T-helper 1 cell treated with Interleukin-12 subunit alpha and Interleukin-12 subunit beta and Interleukin-4 antibody, amounts not matched to agents 30 μg/mL and 1 μg/mL, for 36 hours (primary cell): Measurements from ENCODE around the gene RANGAP1.
"Not testable (repeated sequence)": the region's sequence is repeated elsewhere in the genome, so short reads cannot be mapped to it uniquely, and the experiment has no call there.

Experiments used
- H3K27ac Mint-ChIP-seq: one replicate; pipeline ENCODE4 v1.8.0; 2021; ENCODE audit warnings: mild to moderate bottlenecking, mixed read lengths
- H3K27me3 Mint-ChIP-seq: one replicate; pipeline ENCODE4 v1.8.0; 2021; ENCODE audit warnings: low read depth, mixed read lengths
- H3K36me3 Mint-ChIP-seq: one replicate; pipeline ENCODE4 v1.8.0; 2021; ENCODE audit warnings: low read depth, mixed read lengths
- H3K4me1 Mint-ChIP-seq: one replicate; pipeline ENCODE4 v1.8.0; 2021; ENCODE audit warnings: low read depth, mixed read lengths
- H3K4me3 Mint-ChIP-seq: one replicate; pipeline ENCODE4 v1.8.0; 2021; ENCODE audit warnings: mild to moderate bottlenecking, moderate library complexity, mixed read lengths
- H3K9me3 Mint-ChIP-seq: one replicate; pipeline ENCODE4 v1.8.0; 2021; ENCODE audit warnings: mixed read lengths

RANGAP1 gene

GRCh38 chr22:41308544-41308947 is 22.6 kb upstream of the RANGAP1 start:
- peaks cover 28% of the 10 kb centered on the region for H3K4me1 Mint-ChIP-seq
- no peak overlapping the region for H3K27ac Mint-ChIP-seq
- H3K27me3 Mint-ChIP-seq = no peaks in the 10 kb centered on the region
- peaks cover 19% of the 10 kb centered on the region for H3K36me3 Mint-ChIP-seq
- no peaks in the 10 kb centered on the region for H3K9me3 Mint-ChIP-seq
- no peak overlapping the region for H3K4me3 Mint-ChIP-seq

DNA sequence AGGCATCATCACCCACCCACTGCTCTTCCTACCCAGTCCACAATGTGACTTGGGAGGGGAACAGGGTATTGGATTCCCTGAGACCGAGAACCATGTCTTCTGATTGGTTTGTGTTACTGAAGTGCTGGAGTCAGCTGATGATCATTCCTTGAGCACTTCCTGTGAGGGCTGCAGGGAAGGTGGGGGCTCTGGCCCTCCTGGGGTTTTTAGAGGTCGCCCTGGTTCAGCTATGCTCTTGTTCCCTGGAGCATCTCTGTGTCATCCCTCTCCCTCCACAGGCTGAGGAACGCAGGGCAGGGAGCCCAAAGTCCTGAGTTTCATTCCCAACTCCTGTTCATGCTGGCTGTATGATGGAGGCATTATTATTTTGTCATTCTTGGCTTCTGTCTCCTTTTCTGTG is 22.1 kb upstream of the RANGAP1 start:
- Mint-ChIP-seq H3K4me3 (no peak overlapping the region), H3K36me3 (peaks cover 19% of the 10 kb centered on the region), H3K4me1 (peaks cover 33% of the 10 kb centered on the region), H3K27ac (no peak overlapping the region), H3K27me3 (no peaks in the 10 kb centered on the region), H3K9me3 (no peaks in the 10 kb centered on the region)

DNA sequence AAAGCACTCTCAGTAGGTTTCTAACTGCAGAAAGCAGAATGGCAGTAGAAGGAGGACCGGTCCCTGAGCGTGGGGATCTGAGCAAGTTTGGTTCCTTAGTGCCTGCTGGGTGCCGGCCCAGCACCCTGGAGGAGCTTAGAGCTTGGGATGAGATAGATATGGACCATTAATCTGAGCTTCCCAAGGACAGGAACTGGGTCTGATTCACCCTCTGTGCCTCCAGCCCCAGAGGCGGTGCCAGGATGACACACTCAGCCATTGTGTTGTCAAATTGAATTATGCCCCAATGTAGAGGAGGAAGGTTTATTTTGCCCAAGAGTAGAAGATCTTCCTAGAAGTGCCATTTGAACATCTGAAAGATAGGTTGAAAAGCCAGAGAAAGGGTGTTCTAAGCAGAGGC is 19.7 kb upstream of the RANGAP1 start:
- H3K27ac Mint-ChIP-seq = peak overlapping the region; percentile 17
- no peaks in the 10 kb centered on the region for H3K9me3 Mint-ChIP-seq
- peaks cover 35% of the 10 kb centered on the region for H3K4me1 Mint-ChIP-seq
- H3K27me3 Mint-ChIP-seq = no peaks in the 10 kb centered on the region
- H3K4me3 Mint-ChIP-seq = no peak overlapping the region
- H3K36me3 Mint-ChIP-seq = peaks cover 19% of the 10 kb centered on the region

DNA sequence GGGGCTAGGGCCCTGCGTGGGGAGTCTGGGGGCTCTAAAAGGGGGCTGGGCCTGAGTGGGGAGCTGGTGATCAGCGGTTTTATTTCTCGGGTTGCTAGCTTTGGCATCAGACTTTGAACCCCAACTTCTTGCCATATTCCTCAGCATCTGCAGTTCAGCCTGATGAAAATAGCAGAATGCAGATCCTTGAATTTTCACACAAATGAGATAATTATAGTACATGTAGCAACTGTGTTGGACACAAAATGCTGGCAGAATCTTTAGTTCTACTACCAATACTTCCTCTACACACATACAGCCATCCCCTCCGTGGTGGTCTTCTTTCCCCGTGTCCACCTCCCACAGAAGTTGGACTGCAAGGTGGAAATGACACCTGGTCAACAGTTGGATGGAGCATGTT is 16.8 kb upstream of the RANGAP1 start:
- Mint-ChIP-seq H3K4me3 (peak overlapping the region; percentile 70), H3K4me1 (peaks cover 36% of the 10 kb centered on the region), H3K9me3 (no peaks in the 10 kb centered on the region), H3K36me3 (peaks cover 10% of the 10 kb centered on the region), H3K27me3 (no peaks in the 10 kb centered on the region), H3K27ac (peak overlapping the region; percentile 60)

GRCh38 chr22:41302021-41302767 is 16.2 kb upstream of the RANGAP1 start:
- Mint-ChIP-seq H3K27ac (peak overlapping the region; percentile 60), H3K4me3 (peak overlapping the region; percentile 70), H3K36me3 (peaks cover 4% of the 10 kb centered on the region), H3K27me3 (no peaks in the 10 kb centered on the region), H3K9me3 (no peaks in the 10 kb centered on the region), H3K4me1 (peaks cover 32% of the 10 kb centered on the region)

GRCh38 chr22:41301085-41302020 is 15.4 kb upstream of the RANGAP1 start, which contains the start of gene ZC3H7B:
TSS of gene ZC3H7B (plus strand) at chr22:41301525. CDS start at chr22:41320661, 19,136 bp downstream.
- H3K36me3 Mint-ChIP-seq = peaks cover 3% of the 10 kb centered on the region
- H3K9me3 Mint-ChIP-seq = no peaks in the 10 kb centered on the region
- H3K4me1 Mint-ChIP-seq = peaks cover 34% of the 10 kb centered on the region
- H3K4me3 Mint-ChIP-seq = peak within 1 kb of the TSS; percentile 70
- H3K27me3 Mint-ChIP-seq = no peaks in the 10 kb centered on the region
- H3K27ac Mint-ChIP-seq = peak within 1 kb of the TSS; percentile 78

- Mint-ChIP-seq H3K4me3 (peak overlapping the region; percentile 63), H3K27ac (peak overlapping the region; percentile 78)
These were observed 14.7 kb upstream of the RANGAP1 start for GRCh38 chr22:41300661-41301060.

DNA sequence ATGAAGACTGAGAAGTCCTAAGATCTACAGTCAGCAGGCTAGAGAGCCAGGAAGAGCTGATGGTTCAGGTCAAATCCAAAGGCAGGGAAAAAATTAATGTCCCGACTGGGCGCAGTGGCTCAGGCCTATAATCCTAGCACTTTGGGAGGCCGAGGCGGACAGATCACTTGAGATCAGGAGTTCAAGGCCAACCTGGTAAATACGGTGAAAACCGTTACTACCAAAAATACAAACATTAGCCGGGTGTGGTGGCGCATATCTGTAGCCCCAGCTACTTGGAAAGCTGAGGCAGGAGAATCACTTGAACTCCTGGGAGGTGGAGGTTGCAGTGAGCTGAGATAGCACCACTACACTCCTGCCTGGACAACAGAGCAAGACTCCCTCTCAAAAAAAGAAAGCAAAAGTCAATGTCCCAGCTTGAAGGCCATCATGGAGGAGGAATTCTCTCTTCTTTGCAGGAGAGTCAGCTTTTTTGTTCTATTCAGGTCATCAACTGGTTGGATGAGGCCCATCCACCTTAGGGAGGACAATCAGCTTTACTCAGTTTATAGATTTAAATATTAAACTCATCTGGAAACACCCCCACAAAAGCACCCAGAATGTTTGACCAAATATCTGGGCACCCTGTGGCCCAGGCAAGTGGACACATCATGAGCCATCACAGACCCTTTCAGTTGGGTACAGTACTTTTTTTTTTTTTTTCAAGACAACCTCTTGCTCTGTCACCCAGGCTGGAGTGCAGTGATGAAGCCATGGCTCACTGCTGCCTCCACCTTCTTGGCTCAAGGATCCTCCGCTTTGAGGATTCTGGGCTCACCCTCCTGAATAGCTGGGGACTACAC is 11.1 kb upstream of the RANGAP1 start:
- H3K27me3 Mint-ChIP-seq = no peaks in the 10 kb centered on the region
- no peak overlapping the region for H3K4me3 Mint-ChIP-seq
- H3K4me1 Mint-ChIP-seq = peaks cover 8% of the 10 kb centered on the region
- H3K9me3 Mint-ChIP-seq = no peaks in the 10 kb centered on the region
- no peaks in the 10 kb centered on the region for H3K36me3 Mint-ChIP-seq
- H3K27ac Mint-ChIP-seq = no peak overlapping the region

More at GRCh38 chr22:41300661-41301060, 14.7 kb upstream of the RANGAP1 start:
- Mint-ChIP-seq H3K27me3 (no peaks in the 10 kb centered on the region), H3K36me3 (peaks cover 3% of the 10 kb centered on the region), H3K4me1 (peaks cover 31% of the 10 kb centered on the region), H3K9me3 (no peaks in the 10 kb centered on the region)

- not testable (repeated sequence) for H3K9me3 Mint-ChIP-seq, H3K4me1 Mint-ChIP-seq, H3K27ac Mint-ChIP-seq, H3K36me3 Mint-ChIP-seq, H3K4me3 Mint-ChIP-seq, H3K27me3 Mint-ChIP-seq
These were observed 8.8 kb upstream of the RANGAP1 start for GRCh38 chr22:41294816-41295215.

GRCh38 chr22:41290262-41291221 is 4.6 kb upstream of the RANGAP1 start:
- H3K9me3 Mint-ChIP-seq = no peaks in the 10 kb centered on the region
- no peak overlapping the region for H3K27ac Mint-ChIP-seq
- peaks cover 10% of the 10 kb centered on the region for H3K4me1 Mint-ChIP-seq
- H3K36me3 Mint-ChIP-seq = no peaks in the 10 kb centered on the region
- no peaks in the 10 kb centered on the region for H3K27me3 Mint-ChIP-seq
- H3K4me3 Mint-ChIP-seq = no peak overlapping the region

- Mint-ChIP-seq H3K36me3 (peaks cover 3% of the 10 kb centered on the region), H3K4me3 (no peak overlapping the region), H3K27ac (no peak overlapping the region), H3K4me1 (peaks cover 15% of the 10 kb centered on the region), H3K9me3 (no peaks in the 10 kb centered on the region), H3K27me3 (no peaks in the 10 kb centered on the region)
These were observed 3.7 kb upstream of the RANGAP1 start for GRCh38 chr22:41289671-41290070.

GRCh38 chr22:41288245-41288946 is 2.4 kb upstream of the RANGAP1 start:
- H3K27ac Mint-ChIP-seq = peak overlapping the region; percentile 83
- peaks cover 10% of the 10 kb centered on the region for H3K36me3 Mint-ChIP-seq
- H3K4me3 Mint-ChIP-seq = peak overlapping the region; percentile 67
- no peaks in the 10 kb centered on the region for H3K9me3 Mint-ChIP-seq
- H3K27me3 Mint-ChIP-seq = no peaks in the 10 kb centered on the region
- H3K4me1 Mint-ChIP-seq = peaks cover 18% of the 10 kb centered on the region

- H3K4me3 Mint-ChIP-seq = peak overlapping the region; percentile 91
- no peaks in the 10 kb centered on the region for H3K9me3 Mint-ChIP-seq
- peaks cover 21% of the 10 kb centered on the region for H3K4me1 Mint-ChIP-seq
- H3K36me3 Mint-ChIP-seq = peaks cover 15% of the 10 kb centered on the region
- H3K27me3 Mint-ChIP-seq = no peaks in the 10 kb centered on the region
- H3K27ac Mint-ChIP-seq = peak overlapping the region; percentile 97
These were observed 678 bp upstream of the RANGAP1 start for GRCh38 chr22:41286639-41287091.
